HG02623 (cell line): ENCODE results near the gene AGBL2.
"Not testable (repeated sequence)": the region's sequence is repeated elsewhere in the genome, so short reads cannot be mapped to it uniquely, and the experiment has no call there.

Source experiments
- ATAC-seq: cut with Tn5 transposase; IDR thresholded peaks from one replicate; pipeline ENCODE4 v1.9.1; 2021; ENCODE audit warnings: moderate library complexity; ENCODE audit not compliant: unreplicated experiment

AGBL2 gene

GRCh38 chr11:47636331-47636730 is 78.8 kb downstream of the AGBL2 start:
- ATAC-seq, result not testable (repeated sequence)

GRCh38 chr11:47631473-47631872 is 83.7 kb downstream of the AGBL2 start:
- ATAC-seq, result no peak

- no peak for ATAC-seq
These were observed 87.1 kb downstream of the AGBL2 start for GRCh38 chr11:47628026-47628425.

- ATAC-seq, result no peak
These were observed 88.9 kb downstream of the AGBL2 start for GRCh38 chr11:47626234-47626633.

GRCh38 chr11:47620836-47621378 is 94.3 kb downstream of the AGBL2 start:
- ATAC-seq, result no peak

GRCh38 chr11:47617417-47617809 is 97.8 kb downstream of the AGBL2 start:
- no peak for ATAC-seq

- no peak for ATAC-seq
These were observed 98.3 kb downstream of the AGBL2 start for GRCh38 chr11:47616726-47617416.

- no peak for ATAC-seq
These were observed 99.9 kb downstream of the AGBL2 start for GRCh38 chr11:47615249-47615648.

GRCh38 chr11:47611348-47611794 is 103.8 kb downstream of the AGBL2 start:
- ATAC-seq, result peak; percentile 79

GRCh38 chr11:47609675-47610074 is 105.5 kb downstream of the AGBL2 start:
- no peak for ATAC-seq
